Ovary (tissue), 3 donors: ENCODE data around the gene KYAT1.

ENCODE experiments used
- EP300 ChIP-seq: sonication (generic); formaldehyde crosslinking; IDR thresholded peaks from one replicate; pipeline ENCODE4 v1.6.1; 2017; ENCODE audit warnings: antibody characterized with exemption
- POLR2A ChIP-seq: fragments of 450-650 bp; IDR thresholded peaks from one replicate; pipeline ENCODE4 v1.6.1; 2017; ENCODE audit warnings: antibody characterized with exemption, mild to moderate bottlenecking, moderate library complexity
- TF ChIP-seq, protein P1 (sequence below), 3 donors: fragments of 450-650 bp in 2 of 3; fragments of 200-600 bp in 1 of 3; IDR thresholded peaks; one replicate each; pipeline versions ENCODE4 v1.5.1 to v1.8.0; 2016 to 2022; ENCODE audit warnings: antibody characterized with exemption in 3 of 3, mild to moderate bottlenecking in 1 of 3
- donor health status: DM: no; HTN: no; CAD: no.

DNA sequence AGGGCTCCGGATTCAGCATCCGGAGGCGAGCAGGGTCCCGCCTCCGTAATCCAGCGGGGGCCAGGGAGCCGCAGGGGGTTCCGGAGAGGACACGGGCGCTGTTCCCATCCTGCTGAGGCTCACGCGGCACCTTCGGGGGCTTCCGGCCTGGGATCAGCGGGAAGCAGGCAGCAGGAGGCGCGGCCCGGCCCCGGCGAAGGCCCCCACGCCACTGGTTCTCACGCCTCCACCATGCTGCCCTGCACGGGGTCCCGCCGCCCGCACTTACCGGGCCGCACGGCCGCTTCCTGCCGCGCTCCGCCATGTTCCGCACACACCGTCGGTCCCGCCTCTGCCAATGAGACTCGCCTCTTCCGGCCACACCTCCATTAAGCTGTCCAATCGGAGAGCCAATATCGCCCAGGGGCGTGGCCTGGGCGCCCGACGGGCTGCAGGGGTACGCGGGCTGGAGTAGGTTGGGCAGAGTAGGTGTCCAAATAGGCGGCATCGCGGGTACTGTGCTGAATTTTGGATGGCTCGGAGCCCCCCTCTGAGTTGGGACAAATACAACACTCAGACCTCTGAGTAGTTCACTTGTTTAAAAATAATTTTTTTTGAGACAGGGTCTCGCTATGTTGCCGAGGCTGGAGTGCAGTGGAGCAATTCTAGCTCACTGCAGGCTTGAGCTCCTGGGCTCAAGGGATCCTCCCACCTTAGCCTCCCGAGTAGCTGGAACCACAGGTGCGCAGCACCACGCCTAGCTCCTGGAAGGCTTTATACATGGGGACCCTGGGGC is 52.1 kb downstream of the KYAT1 start, which contains the start of gene SPOUT1:
- TF ChIP-seq, protein P1, sequence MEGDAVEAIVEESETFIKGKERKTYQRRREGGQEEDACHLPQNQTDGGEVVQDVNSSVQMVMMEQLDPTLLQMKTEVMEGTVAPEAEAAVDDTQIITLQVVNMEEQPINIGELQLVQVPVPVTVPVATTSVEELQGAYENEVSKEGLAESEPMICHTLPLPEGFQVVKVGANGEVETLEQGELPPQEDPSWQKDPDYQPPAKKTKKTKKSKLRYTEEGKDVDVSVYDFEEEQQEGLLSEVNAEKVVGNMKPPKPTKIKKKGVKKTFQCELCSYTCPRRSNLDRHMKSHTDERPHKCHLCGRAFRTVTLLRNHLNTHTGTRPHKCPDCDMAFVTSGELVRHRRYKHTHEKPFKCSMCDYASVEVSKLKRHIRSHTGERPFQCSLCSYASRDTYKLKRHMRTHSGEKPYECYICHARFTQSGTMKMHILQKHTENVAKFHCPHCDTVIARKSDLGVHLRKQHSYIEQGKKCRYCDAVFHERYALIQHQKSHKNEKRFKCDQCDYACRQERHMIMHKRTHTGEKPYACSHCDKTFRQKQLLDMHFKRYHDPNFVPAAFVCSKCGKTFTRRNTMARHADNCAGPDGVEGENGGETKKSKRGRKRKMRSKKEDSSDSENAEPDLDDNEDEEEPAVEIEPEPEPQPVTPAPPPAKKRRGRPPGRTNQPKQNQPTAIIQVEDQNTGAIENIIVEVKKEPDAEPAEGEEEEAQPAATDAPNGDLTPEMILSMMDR (IDR thresholded peaks at IDR 0.05): no peak
- TF ChIP-seq POLR2A (peak; percentile 43), EP300 (no peak)
